Neural cell (in vitro differentiated cells): ENCODE results near the gene HLF. TPM values are rescaled to one million over a fixed set of nuclear protein-coding genes. Genes with fewer than 3 reads are reported as not detected.

ENCODE experiments used
- H2AFZ ChIP-seq: fragments of 200-600, 300-800 bp; sonication (generic), shearing (Covaris generic); 2 replicates; pipeline ENCODE4 v1.6.0; 2014; ENCODE audit warnings: low read depth, mild to moderate bottlenecking, antibody characterized with exemption, low read length, moderate library complexity
- H3F3A ChIP-seq: fragments of 200-600 bp; shearing (Covaris generic); 2 replicates; pipeline ENCODE4 v1.6.1; 2016; ENCODE audit warnings: mild to moderate bottlenecking, moderate library complexity, mixed read lengths, antibody characterized with exemption, low read length; ENCODE audit not compliant: insufficient read depth, poor library complexity, severe bottlenecking
- H3K27ac ChIP-seq: fragments of 200-600, 300-800 bp; sonication (generic), shearing (Covaris generic); 2 replicates; pipeline ENCODE4 v1.5.1; 2014; ENCODE audit warnings: mild to moderate bottlenecking, low read length, moderate library complexity
- H3K27me3 ChIP-seq: fragments of 300-800, 200-600 bp; sonication (generic), shearing (Covaris generic); 2 replicates; pipeline ENCODE4 v1.6.0; 2014; ENCODE audit warnings: mild to moderate bottlenecking, low read depth, low read length, moderate library complexity; ENCODE audit not compliant: insufficient read depth
- H3K36me3 ChIP-seq: fragments of 300-800, 200-600 bp; sonication (generic), shearing (Covaris generic); 2 replicates; pipeline ENCODE4 v1.5.1; 2014; ENCODE audit warnings: mild to moderate bottlenecking, antibody characterized with exemption, low read length, moderate library complexity; ENCODE audit not compliant: insufficient read depth
- H3K4me2 ChIP-seq: fragments of 300-800, 200-600 bp; sonication (generic), shearing (Covaris generic); 2 replicates; pipeline ENCODE4 v1.6.0; 2014; ENCODE audit warnings: mild to moderate bottlenecking, low read length
- H3K4me3 ChIP-seq: fragments of 300-800, 200-600 bp; sonication (generic), shearing (Covaris generic); 2 replicates; pipeline ENCODE4 v1.5.1; 2014; ENCODE audit warnings: mild to moderate bottlenecking, low read length, moderate library complexity
- H3K79me2 ChIP-seq: fragments of 200-600 bp; shearing (Covaris generic); replicated peaks from 2 replicates; pipeline ENCODE4 v1.6.0; 2014; ENCODE audit warnings: mild to moderate bottlenecking, low read length, moderate library complexity; ENCODE audit not compliant: insufficient read depth
- H3K9ac ChIP-seq: fragments of 300-800, 200-600 bp; sonication (generic), shearing (Covaris generic); 2 replicates; pipeline ENCODE4 v1.6.1; 2016; ENCODE audit warnings: mild to moderate bottlenecking, low read length, mixed read lengths
- H3K9me2 ChIP-seq: fragments of 200-600 bp; shearing (Covaris generic); 2 replicates; pipeline ENCODE4 v1.6.1; 2016; ENCODE audit warnings: mild to moderate bottlenecking, low read length, mixed read lengths; ENCODE audit not compliant: insufficient read depth
- H3K9me3 ChIP-seq: fragments of 200-600, 300-800 bp; sonication (generic), shearing (Covaris generic); 2 replicates; pipeline ENCODE4 v1.6.1; 2016; ENCODE audit warnings: mild to moderate bottlenecking, mixed run types, low read length, moderate library complexity, mixed read lengths
- H4K20me1 ChIP-seq: fragments of 200-600 bp; shearing (Covaris generic); 2 replicates; pipeline ENCODE4 v1.6.1; 2016; ENCODE audit warnings: mild to moderate bottlenecking, mixed run types; ENCODE audit not compliant: insufficient read depth
- CTCF ChIP-seq: fragments of 450-650 bp; IDR thresholded peaks from 2 replicates; pipeline ENCODE4 v1.5.1; 2014; ENCODE audit warnings: antibody characterized with exemption, mild to moderate bottlenecking, moderate library complexity; ENCODE audit not compliant: poor library complexity, severe bottlenecking
- EP300 ChIP-seq: fragments of 450-650 bp; conservative IDR thresholded peaks from 2 replicates; pipeline ENCODE4 v1.6.1; 2014; ENCODE audit warnings: antibody characterized with exemption, mild to moderate bottlenecking, moderate library complexity; ENCODE audit not compliant: poor library complexity, severe bottlenecking
- EZH2 ChIP-seq: fragments of 200-600, 300-800 bp; shearing (Covaris generic), sonication (generic); IDR thresholded peaks from 2 replicates; pipeline ENCODE4 v1.6.1; 2014; ENCODE audit warnings: antibody characterized with exemption, low read length, borderline replicate concordance, mild to moderate bottlenecking; ENCODE audit not compliant: insufficient read depth, poor library complexity, severe bottlenecking
- MXI1 ChIP-seq: fragments of 450-650 bp; conservative IDR thresholded peaks from 2 replicates; pipeline ENCODE4 v1.6.1; 2014; ENCODE audit warnings: antibody characterized with exemption, mild to moderate bottlenecking; ENCODE audit not compliant: poor library complexity, severe bottlenecking
- POLR2AphosphoS5 ChIP-seq: IDR thresholded peaks from 2 replicates; pipeline ENCODE4 v1.6.1; 2012
- RAD21 ChIP-seq: fragments of 450-650 bp; conservative IDR thresholded peaks from 2 replicates; pipeline ENCODE4 v1.6.1; 2014; ENCODE audit warnings: antibody characterized with exemption, mild to moderate bottlenecking, moderate library complexity
- REST ChIP-seq: IDR thresholded peaks from 2 replicates; pipeline ENCODE4 v1.6.1; 2012; ENCODE audit warnings: borderline replicate concordance
- SMC3 ChIP-seq: fragments of 450-650 bp; conservative IDR thresholded peaks from 2 replicates; pipeline ENCODE4 v1.6.1; 2014; ENCODE audit warnings: antibody characterized with exemption, mild to moderate bottlenecking, moderate library complexity; ENCODE audit not compliant: poor library complexity
- TAF1 ChIP-seq: IDR thresholded peaks from 2 replicates; pipeline ENCODE4 v1.6.1; 2012; ENCODE audit warnings: low read depth
- polyA plus RNA-seq: library from polyadenylated mRNA; depleted of rRNA; stranded (reverse); fragments of >200 nt; gene quantifications from 2 replicates; pipeline ENCODE4 v1.2.3, GENCODE V29; 2014

The HLF gene
- polyA plus RNA-seq, 1 donor from 2014 or later = 0.71 TPM

GRCh38 chr17:55351226-55351625 lies 86.5 kb downstream of the HLF start:
- Histone ChIP-seq H4K20me1 (no peaks in the 10 kb centered on the region), H3K4me3 (no peak overlapping the region), H3K9me2 (no peaks in the 10 kb centered on the region), H3K9me3 (peaks cover 3% of the 10 kb centered on the region), H3K27ac (no peak overlapping the region), H3K27me3 (no peaks in the 10 kb centered on the region), H3K4me2 (no peak overlapping the region), H3K36me3 (no peaks in the 10 kb centered on the region), H2AFZ (no peak overlapping the region), H3F3A (no peaks in the 10 kb centered on the region), H3K79me2 (no peaks in the 10 kb centered on the region), H3K9ac (no peak overlapping the region)
- TF ChIP-seq MXI1 = no peak
- TF ChIP-seq POLR2AphosphoS5 = no peak
- TF ChIP-seq EZH2 = no peak
- TF ChIP-seq SMC3 = no peak
- TF ChIP-seq EP300 = no peak
- TF ChIP-seq RAD21 = no peak
- TF ChIP-seq REST = no peak
- TF ChIP-seq CTCF = no peak
- TF ChIP-seq TAF1 = no peak

GRCh38 chr17:55354010-55354409 lies 89.2 kb downstream of the HLF start:
- Histone ChIP-seq H3K27me3 (no peaks in the 10 kb centered on the region), H3K9me3 (no peaks in the 10 kb centered on the region), H3K9ac (no peak overlapping the region), H3K9me2 (no peaks in the 10 kb centered on the region), H3K36me3 (no peaks in the 10 kb centered on the region), H3K27ac (no peak overlapping the region), H3K4me2 (no peak overlapping the region), H3K4me3 (no peak overlapping the region), H3K79me2 (no peaks in the 10 kb centered on the region), H4K20me1 (no peaks in the 10 kb centered on the region), H2AFZ (no peak overlapping the region), H3F3A (no peaks in the 10 kb centered on the region)
- no peak for TF ChIP-seq MXI1
- TF ChIP-seq CTCF = no peak
- TF ChIP-seq SMC3 = no peak
- no peak for TF ChIP-seq TAF1
- no peak for TF ChIP-seq REST
- no peak for TF ChIP-seq EP300
- TF ChIP-seq EZH2 = no peak
- no peak for TF ChIP-seq POLR2AphosphoS5
